HepG2 (cell line): ENCODE results near the gene SLC16A9. TPM values are rescaled to one million over a fixed set of nuclear protein-coding genes. Genes with fewer than 3 reads are reported as not detected.

Experiments used
- ATAC-seq: fragments of 200-7000 bp; cut with Tn5 transposase; 3 replicates; pipeline ENCODE4 v1.9.1; 2020; ENCODE audit warnings: mild to moderate bottlenecking, moderate library complexity
- BruUV-seq: library from RNA; stranded (reverse); fragments of 400-500 nt; replicated peaks from 2 replicates; lab custom pipeline; 2021; lab: Mats Ljungman, UMichigan
- CTCF ChIA-PET: fragments of 300-600 bp; formaldehyde crosslinking; extraction: SDS; loops from one replicate; lab custom pipeline; 2021; ENCODE audit warnings: low total read pairs, inconsistent platforms, low intra/inter-chr PET ratio; lab: Yijun Ruan, JAX
- POLR2A ChIA-PET: fragments of 350-600 bp; sonication (Branson Sonifier 250); formaldehyde crosslinking; loops from one replicate; lab custom pipeline; 2020; ENCODE audit warnings: antibody characterized with exemption, inconsistent platforms; lab: Yijun Ruan, JAX
- DNase-seq: peaks from one replicate; pipeline ENCODE4 v3.0.0-alpha.2; 2015; ENCODE audit warnings: low spot score
- FAIRE-seq: peaks from 3 replicates; lab custom pipeline; 2011; peaks lifted over from hg19 to GRCh38; lab: Jason Lieb, UNC
- H2AFZ ChIP-seq: one replicate; pipeline ENCODE4 v1.6.1; 2011; ENCODE audit warnings: low read length, inconsistent platforms
- H3K27ac ChIP-seq: fragments of 300-600 bp; 3 replicates; pipeline ENCODE4 v1.8.0; 2011; ENCODE audit warnings: mixed run types, mild to moderate bottlenecking, mixed read lengths, low read length, inconsistent platforms; ENCODE audit not compliant: insufficient read depth; ENCODE audit errors: extremely low read length
- H3K27me3 ChIP-seq, 2 experiments: fragments of 200-600 bp in 1 of 2; 2 replicates in 1 of 2; 3 replicates in 1 of 2; pipeline versions ENCODE4 v1.6.0 to v1.8.0; 2011; ENCODE audit warnings: low read length in 2 of 2, mild to moderate bottlenecking in 2 of 2, moderate library complexity in 2 of 2, inconsistent platforms in 1 of 2; ENCODE audit not compliant: insufficient read depth in 2 of 2, control insufficient read depth in 1 of 2
- H3K36me3 ChIP-seq, 2 experiments: fragments of 200-600 bp in 1 of 2; replicated peaks in 1 of 2; 2 replicates in 1 of 2; 3 replicates in 1 of 2; pipeline versions ENCODE4 v1.5.1 to v1.8.0; 2011; ENCODE audit warnings: low read length in 2 of 2, inconsistent platforms in 1 of 2; ENCODE audit not compliant: insufficient read depth in 2 of 2, control insufficient read depth in 1 of 2
- H3K4me1 ChIP-seq: 2 replicates; pipeline ENCODE4 v1.5.1; 2012; ENCODE audit warnings: low read length, inconsistent platforms; ENCODE audit not compliant: insufficient read depth
- H3K4me2 ChIP-seq: 2 replicates; pipeline ENCODE4 v1.6.0; 2011; ENCODE audit warnings: low read depth, low read length, inconsistent platforms
- H3K4me3 ChIP-seq, 3 experiments: fragments of 200-600 bp in 1 of 3; sonication (generic), shearing (Covaris generic) in 1 of 3; replicated peaks in 1 of 3; 2 replicates each; pipeline ENCODE4 v1.5.1; 2011 to 2016; ENCODE audit warnings: low read length in 3 of 3, inconsistent platforms in 2 of 3, low read depth in 2 of 3, mild to moderate bottlenecking in 2 of 3, control low read depth in 1 of 3, mixed read lengths in 1 of 3; ENCODE audit not compliant: insufficient read depth in 1 of 3
- H3K79me2 ChIP-seq: one replicate; pipeline ENCODE4 v1.6.1; 2011; ENCODE audit warnings: low read length, inconsistent platforms; ENCODE audit not compliant: insufficient read depth
- H3K9ac ChIP-seq: 2 replicates; pipeline ENCODE4 v1.6.0; 2011; ENCODE audit warnings: mild to moderate bottlenecking, low read depth, low read length, inconsistent platforms; ENCODE audit not compliant: insufficient read depth
- H3K9me3 ChIP-seq: 2 replicates; pipeline ENCODE4 v1.5.1; 2012; ENCODE audit warnings: mild to moderate bottlenecking, low read length
- H4K20me1 ChIP-seq: 2 replicates; pipeline ENCODE4 v1.6.0; 2011; ENCODE audit warnings: inconsistent platforms, mild to moderate bottlenecking, low read length, moderate library complexity; ENCODE audit not compliant: insufficient read depth
- CHCHD3 ChIP-seq: sonication (generic); formaldehyde crosslinking; IDR thresholded peaks from 2 replicates; pipeline ENCODE4 v1.8.0; 2022; ENCODE audit warnings: mild to moderate bottlenecking, missing genetic modification reagents, moderate library complexity
- FOXA1 ChIP-seq, 2 experiments: fragments of 450-650 bp in 1 of 2; sonication (generic) in 1 of 2; formaldehyde crosslinking in 1 of 2; IDR thresholded peaks; 2 replicates each; pipeline versions ENCODE4 v1.4.0 to v1.6.1; 2016 to 2020; ENCODE audit warnings: missing genetic modification reagents in 1 of 2
- HNRNPH1 ChIP-seq: fragments of 200-400 bp; formaldehyde crosslinking; optimal IDR thresholded peaks from 2 replicates; pipeline ENCODE3; 2017; ENCODE audit warnings: mild to moderate bottlenecking, low read depth, low read length
- SMARCC2 ChIP-seq: fragments of 450-650 bp; IDR thresholded peaks from 2 replicates; pipeline ENCODE4 v1.6.1; 2017; ENCODE audit warnings: antibody characterized with exemption, mild to moderate bottlenecking
- SNAPC5 ChIP-seq: sonication (generic); formaldehyde crosslinking; IDR thresholded peaks from 2 replicates; pipeline ENCODE4 v1.8.1; 2023; ENCODE audit warnings: mild to moderate bottlenecking, missing genetic modification reagents, borderline replicate concordance
- STAG1 ChIP-seq: sonication (generic); formaldehyde crosslinking; IDR thresholded peaks from 2 replicates; pipeline ENCODE4 v1.4.0; 2020; ENCODE audit warnings: missing genetic modification reagents
- TBX2 ChIP-seq: sonication (generic); formaldehyde crosslinking; IDR thresholded peaks from 2 replicates; pipeline ENCODE4 v1.5.0; 2020; ENCODE audit warnings: missing genetic modification reagents, mild to moderate bottlenecking, borderline replicate concordance
- TEAD2 ChIP-seq: sonication (generic); formaldehyde crosslinking; IDR thresholded peaks from 2 replicates; pipeline ENCODE4 v1.9.0; 2021; ENCODE audit warnings: missing genetic modification reagents
- ZFP90 ChIP-seq: sonication (generic); formaldehyde crosslinking; IDR thresholded peaks from 2 replicates; pipeline ENCODE4 v1.8.0; 2022; ENCODE audit warnings: missing genetic modification reagents, mild to moderate bottlenecking, inconsistent platforms, borderline replicate concordance
- ZNF17 ChIP-seq: sonication (generic); formaldehyde crosslinking; IDR thresholded peaks from 2 replicates; pipeline ENCODE4 v1.5.0; 2020; ENCODE audit warnings: mild to moderate bottlenecking, missing genetic modification reagents
- ZNF18 ChIP-seq: sonication (generic); formaldehyde crosslinking; IDR thresholded peaks from 2 replicates; pipeline ENCODE4 v1.8.0; 2022; ENCODE audit warnings: mild to moderate bottlenecking, missing genetic modification reagents; ENCODE audit not compliant: insufficient replicate concordance
- ZNF224 ChIP-seq: sonication (generic); formaldehyde crosslinking; IDR thresholded peaks from 2 replicates; pipeline ENCODE4 v1.5.0; 2020; ENCODE audit warnings: mild to moderate bottlenecking, missing genetic modification reagents
- ZNF383 ChIP-seq: sonication (generic); formaldehyde crosslinking; IDR thresholded peaks from 2 replicates; pipeline ENCODE4 v1.4.0; 2020; ENCODE audit warnings: missing genetic modification reagents, mild to moderate bottlenecking, borderline replicate concordance
- ZNF496 ChIP-seq: sonication (generic); formaldehyde crosslinking; IDR thresholded peaks from 2 replicates; pipeline ENCODE4 v1.8.1; 2023; ENCODE audit warnings: mild to moderate bottlenecking, moderate library complexity, missing genetic modification reagents; ENCODE audit not compliant: insufficient replicate concordance
- ZNF788 ChIP-seq: sonication (generic); formaldehyde crosslinking; IDR thresholded peaks from 2 replicates; pipeline ENCODE4 v1.5.0; 2020; ENCODE audit warnings: mild to moderate bottlenecking, missing genetic modification reagents, borderline replicate concordance
- ZXDC ChIP-seq: sonication (generic); formaldehyde crosslinking; IDR thresholded peaks from 2 replicates; pipeline ENCODE4 v1.5.0; 2020; ENCODE audit warnings: mild to moderate bottlenecking, missing genetic modification reagents
- ZZZ3 ChIP-seq: sonication (generic); formaldehyde crosslinking; IDR thresholded peaks from 2 replicates; pipeline ENCODE4 v1.4.0; 2020; ENCODE audit warnings: missing genetic modification reagents, mild to moderate bottlenecking, borderline replicate concordance
- in situ Hi-C: cut with HindIII; loops from 2 replicates; pipeline ENCODE4 v1.10.0; 2017; ENCODE audit warnings: low pct_unique_long_range_greater_than_20kb; ENCODE audit not compliant: extremely low pct_ligation_motif_present
- intact Hi-C: fragments of 100-400 bp; cut with micrococcal nuclease; formaldehyde crosslinking; loops from one replicate; pipeline ENCODE4 v1.10.0; 2022; ENCODE audit not compliant: unreplicated experiment
- polyA plus RNA-seq, 8 experiments: library from polyadenylated mRNA; depleted of rRNA in 3 of 8; stranded (reverse) in 7 of 8; unstranded in 1 of 8; fragments of >200 nt; fragmentation: Illumina TruSeq in 4 of 8; extraction: Trizol in 4 of 8; gene quantifications; 2 replicates each; pipeline versions ENCODE4 v1.2.1 to v1.2.3, GENCODE V29; 2011 to 2016; ENCODE audit warnings: low read depth in 4 of 8, missing spikeins in 1 of 8, mixed read lengths in 1 of 8; ENCODE audit not compliant: insufficient read depth in 1 of 8
- total RNA-seq, 5 experiments: library from RNA; depleted of rRNA; stranded (reverse); fragments of >200 nt; fragmentation: Illumina TruSeq; extraction: Trizol; gene quantifications; 2 replicates each; pipeline ENCODE4 v1.2.3, GENCODE V29; 2016; ENCODE audit warnings: low read depth in 1 of 5

The SLC16A9 gene
- total and polyA plus RNA-seq, 2 of the 13 experiments (the other 11 are each of a cell fraction or from before 2014, with no cell fraction given): 0.01 to 0.09 TPM

GRCh38 chr10:59617996-59618395, 91.7 kb downstream of the SLC16A9 start (continued):
- TF ChIP-seq ZXDC (CRISPR knock-in tag): no peak
- TF ChIP-seq TEAD2 (CRISPR knock-in tag): no peak
- no peak for TF ChIP-seq ZNF18 (CRISPR knock-in tag)
- TF ChIP-seq HNRNPH1: no peak
- no peak for TF ChIP-seq ZZZ3 (CRISPR knock-in tag)

GRCh38 chr10:59611048-59611447, 98.6 kb downstream of the SLC16A9 start:
- Histone ChIP-seq H3K27me3 (no peaks in the 10 kb centered on the region), H3K4me1 (no peaks in the 10 kb centered on the region), H3K36me3 (no peaks in the 10 kb centered on the region), H3K79me2 (no peaks in the 10 kb centered on the region), H3K4me3 (no peak overlapping the region), H2AFZ (no peak overlapping the region), H3K9ac (no peak overlapping the region), H4K20me1 (no peaks in the 10 kb centered on the region), H3K9me3 (no peaks in the 10 kb centered on the region), H3K27ac (no peak overlapping the region), H3K4me2 (no peak overlapping the region)
- TF ChIP-seq STAG1 (CRISPR knock-in tag): no peak
- no peak for TF ChIP-seq SMARCC2
- no peak for TF ChIP-seq SNAPC5 (CRISPR knock-in tag)
- TF ChIP-seq ZNF496 (CRISPR knock-in tag): no peak
- TF ChIP-seq ZNF383 (CRISPR knock-in tag): no peak
- no peak for TF ChIP-seq FOXA1 (IDR thresholded peaks at IDR 0.05)
- TF ChIP-seq FOXA1 (CRISPR knock-in tag; IDR thresholded peaks at IDR 0.05): no peak
- TF ChIP-seq ZNF17 (CRISPR knock-in tag): no peak
- TF ChIP-seq CHCHD3 (CRISPR knock-in tag): no peak
- TF ChIP-seq ZFP90 (CRISPR knock-in tag): no peak
- TF ChIP-seq ZNF224 (CRISPR knock-in tag): no peak
- no peak for TF ChIP-seq ZNF788 (CRISPR knock-in tag)
- no peak for TF ChIP-seq TBX2 (CRISPR knock-in tag)
- FAIRE-seq: no peak
- CTCF ChIA-PET: no interaction called here
- DNase-seq: no peak
- in situ Hi-C loops (no loop called here), intact Hi-C loops (no loop called here)
- BruUV-seq: no TSS peak
- POLR2A ChIA-PET: no interaction called here
- ATAC-seq: no peak
